ENCODE data around the gene CCT3.

DNA sequence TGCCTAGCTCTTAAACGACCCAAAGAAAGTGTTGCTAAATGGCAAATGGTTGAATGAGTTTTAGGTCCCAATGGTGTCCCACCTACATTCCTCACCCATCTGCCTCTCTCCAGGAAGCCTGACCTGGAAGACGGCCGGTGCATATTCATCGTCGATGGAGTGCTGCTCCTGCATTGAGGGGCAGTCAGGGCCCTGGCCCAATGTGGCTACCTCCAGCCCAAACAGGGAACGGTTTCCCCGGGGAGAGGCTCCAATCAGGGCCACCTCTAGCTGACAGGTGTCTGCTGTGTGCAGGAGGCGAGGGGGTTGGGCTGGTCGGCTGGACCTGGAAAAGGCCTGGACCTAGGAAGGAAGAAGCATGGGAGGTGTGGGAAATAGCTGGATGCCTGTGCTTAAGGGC lies 44.2 kb downstream of the CCT3 start:
- TF ChIP-seq, protein P1, sequence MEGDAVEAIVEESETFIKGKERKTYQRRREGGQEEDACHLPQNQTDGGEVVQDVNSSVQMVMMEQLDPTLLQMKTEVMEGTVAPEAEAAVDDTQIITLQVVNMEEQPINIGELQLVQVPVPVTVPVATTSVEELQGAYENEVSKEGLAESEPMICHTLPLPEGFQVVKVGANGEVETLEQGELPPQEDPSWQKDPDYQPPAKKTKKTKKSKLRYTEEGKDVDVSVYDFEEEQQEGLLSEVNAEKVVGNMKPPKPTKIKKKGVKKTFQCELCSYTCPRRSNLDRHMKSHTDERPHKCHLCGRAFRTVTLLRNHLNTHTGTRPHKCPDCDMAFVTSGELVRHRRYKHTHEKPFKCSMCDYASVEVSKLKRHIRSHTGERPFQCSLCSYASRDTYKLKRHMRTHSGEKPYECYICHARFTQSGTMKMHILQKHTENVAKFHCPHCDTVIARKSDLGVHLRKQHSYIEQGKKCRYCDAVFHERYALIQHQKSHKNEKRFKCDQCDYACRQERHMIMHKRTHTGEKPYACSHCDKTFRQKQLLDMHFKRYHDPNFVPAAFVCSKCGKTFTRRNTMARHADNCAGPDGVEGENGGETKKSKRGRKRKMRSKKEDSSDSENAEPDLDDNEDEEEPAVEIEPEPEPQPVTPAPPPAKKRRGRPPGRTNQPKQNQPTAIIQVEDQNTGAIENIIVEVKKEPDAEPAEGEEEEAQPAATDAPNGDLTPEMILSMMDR (IDR thresholded peaks at IDR 0.05; ENCODE audit: low read depth, low read length, poor library complexity, severe bottlenecking) = no peak
- no peak for TF ChIP-seq EZH2phosphoT487 (IDR thresholded peaks at IDR 0.05; ENCODE audit: borderline replicate concordance, low read length)
